HG03039 (cell line): ENCODE measurements around the gene BSPH1.
"Not testable (repeated sequence)": the region's sequence is repeated elsewhere in the genome, so short reads cannot be mapped to it uniquely, and the experiment has no call there.

Experiments
- ATAC-seq: cut with Tn5 transposase; IDR thresholded peaks from one replicate; pipeline ENCODE4 v1.9.1; 2021; ENCODE audit warnings: mild to moderate bottlenecking, moderate library complexity; ENCODE audit not compliant: unreplicated experiment

Gene BSPH1

DNA sequence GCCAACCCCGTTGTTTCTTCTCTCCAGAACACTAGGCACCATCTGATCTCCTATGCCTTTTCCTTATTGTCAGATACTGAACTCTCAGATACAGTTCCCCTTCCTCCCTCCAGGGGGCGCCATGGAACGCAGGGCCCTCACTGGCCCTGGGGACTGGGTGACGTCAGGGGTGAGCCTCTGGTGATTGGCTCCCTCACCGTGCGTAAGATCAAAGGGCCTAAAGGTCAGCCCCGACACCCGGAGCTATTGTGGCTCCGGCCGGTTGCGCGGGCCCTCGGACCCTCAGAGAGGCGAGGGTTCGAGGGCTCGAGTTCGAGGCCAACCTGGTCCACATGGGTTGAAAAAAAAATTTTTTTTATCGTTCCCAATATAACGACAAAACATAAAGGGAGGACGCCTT, 63.4 kb downstream of the BSPH1 start:
- not testable (repeated sequence) for ATAC-seq

DNA sequence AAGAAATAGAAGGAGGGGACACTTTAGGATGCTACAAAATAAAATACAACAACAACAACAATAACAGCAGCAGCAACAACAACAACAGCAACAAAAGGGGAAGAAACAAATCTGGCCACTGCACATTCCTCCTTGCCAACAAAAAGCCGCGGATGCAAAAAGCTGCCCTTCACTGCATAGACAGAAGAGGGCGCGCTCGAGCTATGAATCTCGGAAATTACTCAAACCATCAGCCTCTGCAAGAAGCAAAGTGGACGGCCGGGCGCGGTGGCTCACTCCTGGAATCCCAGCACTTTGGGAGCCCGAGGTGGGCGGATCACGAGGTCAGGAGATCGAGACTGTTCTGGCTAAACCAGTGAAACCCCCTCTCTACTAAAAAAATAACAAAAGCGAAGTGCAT, 71.9 kb downstream of the BSPH1 start:
- ATAC-seq: not testable (repeated sequence)
